Stomach (tissue), 9 donors: ENCODE data around the gene GAREM2. TPM values are rescaled to one million over a fixed set of nuclear protein-coding genes. Genes with fewer than 3 reads are reported as not detected.

Experiments
- DNase-seq, 2 donors: peaks; one replicate each; pipeline versions ENCODE4 v3.0.0 to v3.0.0-alpha.2; 2013 to 2019
- H3K27ac ChIP-seq, 5 donors: fragments of 200-600 bp in 4 of 5; sonication (generic) in 4 of 5; one replicate each; pipeline ENCODE4 v1.5.1; 2013 to 2019; ENCODE audit warnings: mild to moderate bottlenecking in 1 of 5, moderate library complexity in 1 of 5
- H3K27me3 ChIP-seq, 3 donors: fragments of 200-600 bp; sonication (generic); one replicate each; pipeline ENCODE4 v1.5.1; 2017 to 2019; ENCODE audit warnings: mixed run types in 1 of 3
- H3K36me3 ChIP-seq, 4 donors: fragments of 200-600 bp; sonication (generic); 1 replicate in 3 of 4; 2 replicates in 1 of 4; pipeline ENCODE4 v1.5.1; 2016 to 2019
- H3K4me1 ChIP-seq, 4 donors: fragments of 200-600 bp; sonication (generic); one replicate each; pipeline ENCODE4 v1.5.1; 2016 to 2019
- H3K4me3 ChIP-seq, 4 donors: fragments of 200-600 bp; sonication (generic) in 3 of 4; one replicate each; pipeline ENCODE4 v1.5.1; 2016 to 2019; ENCODE audit warnings: mild to moderate bottlenecking in 1 of 4
- H3K9me3 ChIP-seq, 4 donors: fragments of 200-600 bp; sonication (generic); one replicate each; pipeline ENCODE4 v1.5.1; 2016 to 2019
- CTCF ChIP-seq, 7 experiments: fragments of 450-650 bp in 4 of 7; fragments of 200-600 bp in 3 of 7; sonication (generic) in 3 of 7; IDR thresholded peaks; one replicate each; pipeline ENCODE4 v1.5.1; 2016 to 2019; ENCODE audit warnings: antibody characterized with exemption in 7 of 7, control low read depth in 2 of 7, mild to moderate bottlenecking in 1 of 7
- EP300 ChIP-seq: sonication (generic); formaldehyde crosslinking; IDR thresholded peaks from one replicate; pipeline ENCODE4 v1.6.1; 2017; ENCODE audit warnings: antibody characterized with exemption
- POLR2A ChIP-seq, 4 donors: fragments of 450-650 bp; IDR thresholded peaks; one replicate each; pipeline ENCODE4 v1.6.1; 2016; ENCODE audit warnings: antibody characterized with exemption in 4 of 4, control low read depth in 2 of 4, mild to moderate bottlenecking in 1 of 4, moderate library complexity in 1 of 4
- POLR2AphosphoS5 ChIP-seq, 3 donors: sonication (generic); formaldehyde crosslinking; IDR thresholded peaks; one replicate each; pipeline ENCODE4 v1.6.1; 2016; ENCODE audit warnings: antibody characterized with exemption in 3 of 3
- WGBS, 5 donors: extraction: QIAGEN DNeasy Blood & Tissue Kit in 3 of 5; methylation state at CpG; one replicate each; pipeline versions ENCODE4 v1.1.5 to v1.1.7; 2013 to 2018; 5-methylcytosine and 5-hydroxymethylcytosine counted together
- intact Hi-C: fragments of 100-400 bp; cut with DNase I; formaldehyde crosslinking; loops from one replicate; pipeline ENCODE4 v1.15.1; 2023; ENCODE audit warnings: low total_unique reads
- polyA plus RNA-seq, 3 donors: library from polyadenylated mRNA; stranded (reverse); fragments of 200-250 nt; gene quantifications; one replicate each; pipeline ENCODE4 v1.2.3, GENCODE V29; 2013
- total RNA-seq, 5 donors: library from RNA; depleted of rRNA; stranded (reverse); fragments of >200 nt; gene quantifications; one replicate each; pipeline versions ENCODE4 v1.1.0 to v1.2.3, GENCODE V29; 2014 to 2016
- donor health status: healthy with polysubstance abuse.
- donor health status: Bipolar disorder and iron deficiency.
- donor health status: healthy.

The GAREM2 gene
- total and polyA plus RNA-seq, 8 donors, result under 0.01 to 2.3 (median 1.2) TPM; not detected in 2

DNA sequence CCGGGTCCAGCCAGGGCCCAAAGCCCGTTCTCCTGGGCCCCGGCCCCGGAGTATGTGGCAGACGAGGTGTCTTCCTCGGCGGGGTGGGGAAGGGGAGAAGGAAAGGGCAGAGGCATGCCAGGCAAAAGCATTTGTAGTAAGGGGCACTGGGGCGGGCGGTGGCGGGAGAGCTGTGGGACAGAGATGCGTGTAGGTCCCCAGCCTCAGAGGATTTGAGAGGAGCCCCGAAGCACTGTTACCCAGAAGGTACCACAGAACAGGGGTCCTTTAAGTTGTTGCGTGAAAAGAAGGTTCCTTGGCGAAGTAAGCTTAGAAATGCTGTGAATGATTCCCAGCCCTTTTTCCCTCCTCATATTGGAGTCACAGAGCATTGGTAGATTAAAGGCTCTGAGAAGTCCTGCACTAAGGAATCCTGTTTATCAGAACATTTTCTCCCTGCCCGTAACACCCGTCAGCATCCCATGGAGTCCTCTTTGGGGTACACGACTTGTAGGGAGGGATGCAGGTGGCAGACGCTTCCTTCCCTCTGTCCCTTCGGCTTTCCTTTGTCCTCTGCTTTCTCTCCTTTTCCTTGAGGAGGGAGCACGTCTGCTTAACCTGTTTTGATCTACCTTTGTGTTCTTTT is 12.5 kb downstream of the GAREM2 start:
- peak overlapping the region; percentile 57 to 63 (median 62) for H3K4me3 ChIP-seq
- no peak for TF ChIP-seq EP300
- no peak for TF ChIP-seq CTCF (IDR thresholded peaks at IDR 0.05)
- no peak for TF ChIP-seq POLR2A (IDR thresholded peaks at IDR 0.05)
- no peak for TF ChIP-seq POLR2AphosphoS5 (IDR thresholded peaks at IDR 0.05)
- H3K27ac ChIP-seq, result peak overlapping the region in 4 of 5 donors; percentile 50 to 81 (median 62)
- H3K4me1 ChIP-seq, result peaks cover 0 to 24% (median 15%) of the 10 kb centered on the region in 4 donors
- intact Hi-C loops, result no loop called here
- no peak for DNase-seq
- WGBS, 5 donors, result 49 to 70% (median 53%) methylated on average over 13 to 20 of the region's 20 CpGs
- H3K36me3 ChIP-seq, result peaks cover 5 to 14% (median 8%) of the 10 kb centered on the region in 4 donors
- no peaks in the 10 kb centered on the region for H3K9me3 ChIP-seq
- H3K27me3 ChIP-seq, result peaks cover 0 to 6% (median 0%) of the 10 kb centered on the region in 3 donors

DNA sequence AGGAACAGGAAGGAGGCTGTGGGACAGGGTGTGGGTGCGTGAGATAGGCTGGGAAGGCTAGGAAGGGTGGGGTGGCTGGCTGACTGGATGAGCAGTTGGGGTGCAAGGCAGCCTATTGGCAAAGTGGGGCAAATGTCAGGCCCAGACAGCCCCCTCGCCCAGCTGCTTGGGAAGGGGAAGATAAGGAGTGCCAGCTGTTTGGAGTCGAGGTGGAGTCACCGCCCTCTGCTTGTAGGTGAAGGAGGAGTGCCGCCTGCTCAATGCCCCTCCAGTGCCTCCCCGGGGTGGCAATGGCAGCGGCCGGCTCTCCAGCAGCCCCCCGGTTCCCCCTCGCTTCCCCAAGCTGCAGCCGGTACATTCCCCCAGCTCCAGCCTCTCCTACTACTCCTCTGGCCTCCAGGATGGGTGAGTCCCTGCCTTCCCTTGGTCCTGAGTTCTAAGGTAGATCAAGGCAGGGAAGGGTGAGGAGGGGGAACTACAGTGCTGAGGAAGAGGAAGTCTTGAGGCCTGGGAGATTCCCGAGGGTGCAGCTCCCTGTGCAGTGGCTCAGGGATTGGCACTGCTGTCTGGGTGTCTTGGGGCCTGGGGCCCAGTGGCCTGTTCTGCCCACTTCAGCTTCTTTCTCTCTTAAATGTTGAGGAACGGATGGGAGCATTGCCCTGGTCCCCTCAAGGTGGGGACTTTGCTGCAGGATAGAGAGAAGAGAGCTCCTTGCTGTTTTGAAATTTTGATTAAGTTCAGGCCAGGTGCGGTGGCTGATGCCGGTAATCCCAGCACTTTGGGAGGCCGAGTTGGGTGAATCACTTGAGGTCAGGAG is 13.3 kb downstream of the GAREM2 start:
- Histone ChIP-seq H3K36me3 (peaks cover 12 to 22% (median 16%) of the 10 kb centered on the region in 4 donors), H3K27me3 (peaks cover 0 to 6% (median 0%) of the 10 kb centered on the region in 3 donors), H3K4me3 (peak overlapping the region in 2 of 4 donors; percentile 62 to 63), H3K9me3 (no peaks in the 10 kb centered on the region), H3K4me1 (peaks cover 0 to 24% (median 15%) of the 10 kb centered on the region in 4 donors), H3K27ac (peak overlapping the region in 1 of 5 donors; percentile 71)
- no peak for TF ChIP-seq POLR2A (IDR thresholded peaks at IDR 0.05)
- TF ChIP-seq EP300, result no peak
- no peak for TF ChIP-seq POLR2AphosphoS5 (IDR thresholded peaks at IDR 0.05)
- no peak for TF ChIP-seq CTCF (IDR thresholded peaks at IDR 0.05)
- 83 to 87% (median 85%) methylated on average over 15 to 16 of the region's 16 CpGs for WGBS, 5 donors
- intact Hi-C loops, result no loop called here
- DNase-seq, result peak in 1 of 2 donors; percentile 38

GRCh38 chr2:26187114-26187513 is 14.2 kb downstream of the GAREM2 start:
- no peak overlapping the region for H3K4me3 ChIP-seq
- peaks cover 17 to 31% (median 25%) of the 10 kb centered on the region in 4 donors for H3K36me3 ChIP-seq
- TF ChIP-seq POLR2AphosphoS5 (IDR thresholded peaks at IDR 0.05), result no peak
- no peak for TF ChIP-seq EP300
- TF ChIP-seq CTCF (IDR thresholded peaks at IDR 0.05), result no peak
- TF ChIP-seq POLR2A (IDR thresholded peaks at IDR 0.05), result no peak
- no peak for DNase-seq
- peaks cover 0 to 24% (median 15%) of the 10 kb centered on the region in 4 donors for H3K4me1 ChIP-seq
- H3K27ac ChIP-seq, result no peak overlapping the region
- intact Hi-C loops, result no loop called here
- no peaks in the 10 kb centered on the region for H3K9me3 ChIP-seq
- peaks cover 0 to 6% (median 0%) of the 10 kb centered on the region in 3 donors for H3K27me3 ChIP-seq
- 89 to 95% (median 94%) methylated on average over 8 to 15 of the region's 15 CpGs for WGBS, 5 donors

DNA sequence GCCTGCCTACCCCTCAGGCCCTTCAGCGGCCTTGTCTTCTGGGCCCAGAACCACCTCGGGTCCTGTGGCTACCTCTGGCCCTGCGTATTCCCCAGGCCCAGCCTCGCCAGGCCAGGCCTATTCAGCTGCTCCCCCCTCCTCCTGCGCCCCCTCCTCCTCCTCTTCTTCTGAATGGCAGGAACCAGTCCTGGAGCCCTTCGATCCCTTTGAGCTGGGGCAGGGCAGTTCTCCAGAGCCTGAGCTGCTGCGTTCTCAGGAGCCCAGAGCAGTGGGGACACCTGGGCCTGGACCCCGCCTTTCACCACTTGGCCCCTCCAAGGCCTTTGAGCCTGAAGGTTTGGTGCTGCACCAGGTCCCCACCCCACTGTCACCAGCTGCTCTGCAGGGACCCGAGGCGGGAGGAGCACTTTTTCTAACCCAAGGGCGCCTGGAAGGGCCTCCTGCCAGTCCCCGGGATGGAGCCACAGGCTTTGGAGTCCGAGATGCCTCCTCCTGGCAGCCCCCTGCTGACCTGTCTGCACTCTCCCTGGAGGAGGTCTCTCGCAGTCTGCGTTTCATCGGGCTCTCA is 14.7 kb downstream of the GAREM2 start:
- Histone ChIP-seq H3K4me1 (peaks cover 0 to 24% (median 15%) of the 10 kb centered on the region in 4 donors), H3K27ac (no peak overlapping the region), H3K36me3 (peaks cover 22 to 36% (median 30%) of the 10 kb centered on the region in 4 donors), H3K4me3 (no peak overlapping the region), H3K9me3 (no peaks in the 10 kb centered on the region), H3K27me3 (peaks cover 0 to 6% (median 0%) of the 10 kb centered on the region in 3 donors)
- intact Hi-C loops, result no loop called here
- TF ChIP-seq CTCF (IDR thresholded peaks at IDR 0.05), result no peak
- no peak for TF ChIP-seq POLR2AphosphoS5 (IDR thresholded peaks at IDR 0.05)
- TF ChIP-seq POLR2A (IDR thresholded peaks at IDR 0.05), result no peak
- TF ChIP-seq EP300, result no peak
- no peak for DNase-seq
- 86 to 89% (median 88%) methylated on average over 12 to 16 of the region's 16 CpGs for WGBS, 5 donors
